Suprapubic skin (tissue), 4 donors: ENCODE data around the gene TMEM235.

Experiments used
- CTCF ChIP-seq, 2 donors: fragments of 200-600 bp in 1 of 2; fragments of 450-650 bp in 1 of 2; sonication (generic) in 1 of 2; IDR thresholded peaks; one replicate each; pipeline ENCODE4 v1.5.1; 2016 to 2019; ENCODE audit warnings: antibody characterized with exemption in 2 of 2, mild to moderate bottlenecking in 1 of 2, moderate library complexity in 1 of 2
- EP300 ChIP-seq: sonication (generic); formaldehyde crosslinking; IDR thresholded peaks from one replicate; pipeline ENCODE4 v1.6.1; 2017; ENCODE audit warnings: antibody characterized with exemption
- POLR2A ChIP-seq, 2 donors: fragments of 450-650 bp; IDR thresholded peaks; one replicate each; pipeline ENCODE4 v1.6.1; 2017; ENCODE audit warnings: antibody characterized with exemption in 2 of 2, mild to moderate bottlenecking in 2 of 2, moderate library complexity in 2 of 2
- POLR2AphosphoS5 ChIP-seq, 3 donors: sonication (generic); formaldehyde crosslinking; IDR thresholded peaks; one replicate each; pipeline ENCODE4 v1.6.1; 2017; ENCODE audit warnings: antibody characterized with exemption in 3 of 3

GRCh38 chr17:78231991-78232858, 794 bp downstream of the TMEM235 start:
- TF ChIP-seq CTCF (IDR thresholded peaks at IDR 0.05) = no peak
- TF ChIP-seq EP300 = no peak
- TF ChIP-seq POLR2A (IDR thresholded peaks at IDR 0.05) = no peak
- no peak for TF ChIP-seq POLR2AphosphoS5 (IDR thresholded peaks at IDR 0.05)
